Stimulated activated CD4-positive, alpha-beta T cell treated with anti-CD3 and anti-CD28 coated beads, Interleukin-12 subunit alpha, Interleukin-12 subunit beta, amount 100 ng/mL, for 4 hours (primary cell): ENCODE results near the gene MAP7D2.

Experiments used
- DNase-seq: peaks from one replicate; pipeline ENCODE4 v3.0.0-alpha.2; 2020

Gene MAP7D2

GRCh38 chrX:20037186-20037585 is 79.5 kb downstream of the MAP7D2 start:
- DNase-seq, result no peak

DNA sequence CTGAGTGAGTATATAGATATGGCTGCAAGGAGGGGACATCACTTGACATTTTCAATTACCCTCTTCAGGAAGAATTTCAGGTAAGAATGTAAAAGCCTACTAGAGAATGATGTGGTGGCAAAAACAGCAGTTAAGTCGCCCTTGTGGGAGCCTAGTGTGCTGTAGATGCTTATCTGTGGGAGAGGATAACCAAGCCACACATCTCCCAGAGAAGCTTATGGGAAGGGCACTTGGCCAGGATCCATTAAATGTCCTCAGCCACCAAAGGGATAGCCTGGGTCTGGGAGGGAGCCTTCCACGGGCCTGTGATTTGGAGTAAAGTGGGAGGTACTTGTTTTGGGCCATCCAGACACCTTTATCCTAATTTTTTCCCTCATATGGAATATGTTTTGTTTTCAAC is 84.5 kb downstream of the MAP7D2 start:
- no peak for DNase-seq

GRCh38 chrX:20029728-20030127 is 87.0 kb downstream of the MAP7D2 start:
- DNase-seq, result no peak

GRCh38 chrX:20028588-20028987 is 88.1 kb downstream of the MAP7D2 start:
- DNase-seq, result no peak

DNA sequence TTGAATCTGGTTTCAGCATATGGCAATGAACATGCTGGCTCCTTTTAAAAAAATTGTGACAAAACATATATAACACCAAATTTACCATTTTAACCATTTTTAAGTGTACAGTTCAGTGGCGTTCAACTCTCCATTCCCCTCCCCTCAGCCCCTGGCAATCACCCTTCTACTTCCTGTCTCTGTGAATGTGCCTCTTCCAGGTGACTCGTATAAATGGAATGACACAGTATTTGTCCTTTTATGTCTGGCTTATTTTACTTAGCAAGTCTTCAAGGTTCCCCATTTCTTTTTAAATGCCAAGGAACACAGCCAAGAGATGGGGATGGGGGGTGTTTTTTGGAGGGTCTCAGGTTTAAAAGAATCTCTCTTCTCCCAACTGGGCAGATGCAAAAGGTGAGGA is 90.4 kb downstream of the MAP7D2 start:
- no peak for DNase-seq

- no peak for DNase-seq
Measured at GRCh38 chrX:20019672-20020365, 96.9 kb downstream of the MAP7D2 start.

GRCh38 chrX:20016616-20016945 is 100.1 kb downstream of the MAP7D2 start:
- DNase-seq, result no peak

DNA sequence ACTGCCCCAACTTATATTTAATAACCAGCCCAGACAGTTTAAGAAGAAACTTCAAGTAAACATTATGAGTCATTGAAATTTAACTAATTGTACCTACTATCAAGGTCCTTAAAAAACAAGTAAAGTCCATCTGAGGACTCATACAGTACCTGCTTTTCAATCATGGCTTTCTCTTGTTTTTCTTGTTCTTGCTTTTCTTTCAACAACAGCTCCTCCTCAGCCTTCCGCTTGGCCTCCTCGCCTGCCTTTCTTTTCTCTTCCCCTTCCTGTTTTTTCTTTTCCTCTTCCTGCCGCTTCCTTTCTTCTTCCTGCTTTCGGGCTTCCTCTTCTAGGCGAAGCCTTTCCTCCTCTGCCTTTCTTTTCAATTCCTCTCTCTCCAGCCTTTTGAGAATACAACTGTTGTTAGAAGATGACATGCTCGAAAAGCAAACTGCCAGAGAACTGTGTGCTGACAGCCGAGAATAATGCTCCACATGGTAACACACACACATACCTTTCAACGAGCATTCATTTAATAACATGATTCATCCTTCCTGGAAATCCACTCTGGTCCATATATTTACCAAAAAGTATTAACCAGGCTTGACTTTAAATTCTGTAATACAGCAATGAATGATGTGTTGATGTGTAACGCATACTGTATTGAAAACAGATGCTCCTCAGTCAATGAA is 100.6 kb downstream of the MAP7D2 start:
- DNase-seq, result no peak

- no peak for DNase-seq
Measured at GRCh38 chrX:20015422-20015821, 101.3 kb downstream of the MAP7D2 start.

GRCh38 chrX:20011608-20012007 is 105.1 kb downstream of the MAP7D2 start:
- DNase-seq, result no peak

DNA sequence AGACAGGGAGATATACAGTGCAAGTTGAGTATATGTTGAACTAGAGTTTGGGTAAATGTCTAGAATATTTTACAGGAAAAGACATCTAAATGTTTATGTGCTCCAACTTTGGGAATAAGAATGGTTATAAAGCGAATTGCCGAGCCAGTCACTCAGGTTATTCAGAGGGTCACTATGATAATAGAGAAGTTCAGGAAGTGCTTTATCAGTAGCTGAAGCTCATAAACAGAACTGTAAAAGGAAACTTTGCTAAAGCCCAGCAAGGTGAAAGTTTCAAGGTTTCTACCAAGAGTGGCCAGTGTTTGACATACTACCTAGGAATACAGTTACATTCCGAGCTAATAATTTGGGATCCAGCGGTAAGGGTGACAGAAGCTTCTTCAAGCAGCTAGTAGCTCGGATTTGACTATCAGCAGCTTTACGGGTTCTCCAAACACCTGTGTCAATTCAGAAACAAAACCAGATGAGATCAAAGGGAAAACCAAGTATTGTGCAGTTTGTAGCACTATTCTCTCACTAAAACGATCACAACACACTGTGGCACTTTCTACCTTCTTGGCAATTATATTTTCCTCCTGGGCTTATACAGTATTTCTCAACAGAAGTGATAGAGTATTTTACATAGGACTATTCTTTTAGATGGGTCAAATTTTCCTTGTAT is 108.6 kb downstream of the MAP7D2 start:
- no peak for DNase-seq

DNA sequence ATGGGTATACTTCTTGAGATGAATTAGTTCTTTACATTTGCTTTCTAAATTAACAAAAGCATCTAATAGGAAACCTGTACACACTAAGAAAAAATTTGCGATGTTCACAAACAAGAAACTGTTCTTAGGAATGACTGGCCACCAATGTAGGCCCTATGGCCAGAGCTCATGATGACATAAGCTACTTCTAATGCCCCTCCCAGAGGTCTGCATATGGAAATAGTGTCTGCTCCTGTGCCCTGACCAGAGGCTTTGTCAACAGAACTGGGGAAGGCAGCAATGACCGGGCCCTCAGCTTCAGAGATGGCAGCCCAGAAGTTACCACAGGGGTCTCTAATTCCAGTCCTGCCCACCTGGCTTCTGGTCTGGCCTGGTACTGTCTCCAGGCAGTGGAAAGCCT is 110.8 kb downstream of the MAP7D2 start:
- DNase-seq, result no peak

DNA sequence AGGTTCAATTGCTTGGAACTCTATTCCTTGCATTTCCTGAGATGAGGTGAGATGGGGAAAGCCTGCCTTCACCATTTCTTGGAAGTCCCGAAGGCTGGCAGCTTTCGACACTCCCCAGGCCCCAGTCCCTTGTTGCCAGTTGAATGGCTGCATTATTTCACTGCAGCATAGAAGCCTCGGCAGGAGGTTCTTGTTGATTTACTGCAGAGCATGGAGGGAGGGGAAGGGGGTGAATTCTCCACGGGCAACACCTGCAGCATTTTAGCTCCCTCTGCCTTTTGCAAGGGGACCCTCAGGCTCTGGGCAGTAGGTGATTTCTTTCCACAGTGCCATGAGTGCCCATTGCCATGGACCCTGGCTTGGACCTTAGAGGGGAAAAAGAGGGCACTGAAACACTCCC is 115.1 kb downstream of the MAP7D2 start:
- DNase-seq, result no peak

- no peak for DNase-seq
Measured at GRCh38 chrX:19991350-19991718, 125.4 kb downstream of the MAP7D2 start.

DNA sequence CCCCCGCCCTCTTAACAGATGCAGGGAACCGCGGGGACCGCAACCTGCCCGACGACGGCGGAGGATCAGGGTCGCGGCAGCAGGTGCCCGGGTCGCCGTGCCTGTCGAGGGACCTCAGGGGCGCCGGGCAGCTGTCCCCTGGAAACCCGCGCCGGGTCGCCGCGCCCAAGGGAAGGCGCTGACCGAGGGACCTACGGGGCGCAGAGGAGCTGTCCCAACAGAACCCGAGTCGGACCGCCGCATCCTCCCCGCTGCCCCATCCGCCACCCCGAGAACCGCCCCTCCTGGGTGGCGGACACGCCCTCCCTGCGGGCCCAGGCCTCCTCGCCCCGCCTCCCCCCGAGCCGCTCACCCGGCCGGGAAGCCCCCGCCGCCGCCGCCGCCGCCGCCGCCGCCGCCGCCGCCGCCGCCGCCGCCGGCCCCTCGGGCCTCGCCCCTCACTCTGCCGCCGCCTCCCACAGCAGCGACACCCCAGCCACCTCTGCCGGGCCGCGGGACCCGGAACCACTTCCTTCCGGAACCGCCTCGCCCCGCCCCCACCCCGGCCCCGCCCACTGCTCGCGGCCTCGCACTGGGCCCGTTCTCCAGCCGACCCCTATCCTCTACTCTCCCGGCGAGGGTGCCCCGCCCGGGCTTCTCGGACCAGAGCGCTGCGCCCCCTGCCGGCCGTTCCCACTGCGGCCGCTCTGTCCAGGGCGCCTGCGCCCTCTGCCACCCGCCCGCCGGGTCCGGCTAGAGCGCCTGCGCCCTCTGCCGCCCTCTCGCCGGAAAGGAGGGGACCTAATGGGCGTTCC is 126.0 kb downstream of the MAP7D2 start, which contains the start of gene BCLAF3:
Gene BCLAF3 (minus strand): TSS at position 506 of the 794 bp plus-strand sequence. CDS start 20,797 bp downstream, outside the sequence.
- peak; percentile 84 for DNase-seq

GRCh38 chrX:19990151-19990555 is 126.6 kb downstream of the MAP7D2 start:
- no peak for DNase-seq

DNA sequence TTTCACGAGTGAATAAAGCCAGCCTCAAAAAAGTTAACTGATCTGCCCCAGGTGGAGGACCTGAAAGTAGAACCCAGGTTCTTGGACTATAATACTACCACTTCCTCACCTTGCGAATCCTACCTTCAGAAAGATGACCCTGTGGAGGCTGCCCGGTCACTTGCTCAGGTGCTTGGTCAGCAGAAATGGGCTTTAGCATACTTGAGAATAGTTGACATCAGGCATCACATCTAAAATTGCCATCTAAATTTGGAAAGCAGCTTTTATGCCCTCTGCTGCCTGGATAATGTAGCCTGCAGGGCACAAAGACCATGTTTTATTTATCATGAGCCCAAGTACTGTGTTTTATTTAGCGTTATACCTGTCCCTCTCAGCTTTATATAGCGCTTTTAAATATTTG is 128.9 kb downstream of the MAP7D2 start:
- DNase-seq, result no peak

- no peak for DNase-seq
Measured at GRCh38 chrX:19986531-19986930, 130.2 kb downstream of the MAP7D2 start.

- DNase-seq, result no peak
Measured at GRCh38 chrX:19981947-19982346, 134.8 kb downstream of the MAP7D2 start.

DNA sequence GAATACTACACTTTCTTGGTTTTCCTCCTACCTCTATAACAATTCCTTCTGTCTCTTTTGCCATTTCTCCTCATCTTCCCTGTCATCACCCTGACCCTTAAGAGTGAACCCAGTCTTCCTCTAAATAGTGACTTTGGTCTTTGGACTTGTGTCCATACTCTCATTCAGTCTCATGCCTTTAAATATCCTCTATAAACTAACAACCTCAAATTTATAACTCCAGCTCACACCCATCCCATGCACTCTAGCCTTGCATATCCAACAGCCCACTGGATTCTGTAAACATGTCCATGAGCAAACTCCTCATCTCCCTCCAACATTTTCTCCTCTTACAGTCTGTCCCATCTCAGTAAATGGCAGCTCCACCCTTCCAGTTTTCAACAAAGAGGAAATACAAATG is 140.9 kb downstream of the MAP7D2 start:
- no peak for DNase-seq

GRCh38 chrX:19972984-19973383 is 143.7 kb downstream of the MAP7D2 start:
- no peak for DNase-seq

DNA sequence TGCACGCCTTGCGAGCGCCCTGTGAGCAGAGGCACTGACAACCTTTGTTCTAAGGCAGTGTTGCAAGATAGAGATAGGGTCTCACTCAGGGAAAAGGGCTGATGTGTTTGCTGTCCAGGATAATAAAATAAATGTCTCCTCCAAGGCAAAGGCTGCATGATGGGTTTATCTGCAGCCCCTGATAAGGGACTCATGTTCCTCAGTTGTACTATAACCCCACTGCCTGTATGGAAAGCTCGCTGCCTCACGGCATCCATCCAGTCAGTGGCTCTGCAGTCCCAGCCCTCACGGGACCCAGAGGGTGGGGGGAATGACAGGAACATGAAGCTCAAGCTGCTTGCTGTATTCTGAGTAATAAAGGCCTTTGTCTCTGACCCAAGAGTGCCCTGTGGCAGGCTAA is 148.4 kb downstream of the MAP7D2 start:
- no peak for DNase-seq

GRCh38 chrX:19966056-19966455 is 150.7 kb downstream of the MAP7D2 start:
- no peak for DNase-seq
